HG03460 (cell line): ENCODE data around the gene SPACA4.
"Not testable (repeated sequence)": the region's sequence is repeated elsewhere in the genome, so short reads cannot be mapped to it uniquely, and the experiment has no call there.

Experiments
- ATAC-seq: cut with Tn5 transposase; IDR thresholded peaks from one replicate; pipeline ENCODE4 v1.9.1; 2021; ENCODE audit not compliant: unreplicated experiment

Gene SPACA4

GRCh38 chr19:48606463-48607358 lies at the start of gene SPACA4:
Gene SPACA4 (plus strand): TSS chr19:48606742. CDS start chr19:48606979, 237 bp downstream.
- no peak for ATAC-seq

GRCh38 chr19:48556825-48557224 lies 49.7 kb upstream of the SPACA4 start:
- no peak for ATAC-seq

- no peak for ATAC-seq
Measured at GRCh38 chr19:48558018-48558684, 48.4 kb upstream of the SPACA4 start.

- no peak for ATAC-seq
Measured at GRCh38 chr19:48560095-48560530, 46.4 kb upstream of the SPACA4 start.

GRCh38 chr19:48561412-48561811 lies 45.1 kb upstream of the SPACA4 start:
- ATAC-seq, result no peak

GRCh38 chr19:48565090-48565489 lies 41.5 kb upstream of the SPACA4 start:
- no peak for ATAC-seq

GRCh38 chr19:48568345-48568886 lies 38.1 kb upstream of the SPACA4 start:
- ATAC-seq, result no peak

- ATAC-seq, result no peak
Measured at GRCh38 chr19:48569814-48570213, 36.7 kb upstream of the SPACA4 start.

GRCh38 chr19:48571378-48572162 lies 35.0 kb upstream of the SPACA4 start:
- ATAC-seq, result no peak

- ATAC-seq, result no peak
Measured at GRCh38 chr19:48573163-48573505, 33.4 kb upstream of the SPACA4 start.

GRCh38 chr19:48575931-48576622 lies 30.5 kb upstream of the SPACA4 start:
- ATAC-seq, result no peak

- not testable (repeated sequence) for ATAC-seq
Measured at GRCh38 chr19:48577908-48578307, 28.6 kb upstream of the SPACA4 start.

GRCh38 chr19:48578891-48579290 lies 27.7 kb upstream of the SPACA4 start:
- ATAC-seq, result no peak

GRCh38 chr19:48582168-48582567 lies 24.4 kb upstream of the SPACA4 start:
- ATAC-seq, result no peak

GRCh38 chr19:48587387-48587786 lies 19.2 kb upstream of the SPACA4 start:
- no peak for ATAC-seq

GRCh38 chr19:48588670-48589401 lies 17.7 kb upstream of the SPACA4 start:
- no peak for ATAC-seq

- no peak for ATAC-seq
Measured at GRCh38 chr19:48591021-48591420, 15.5 kb upstream of the SPACA4 start.

GRCh38 chr19:48595171-48595570 lies 11.4 kb upstream of the SPACA4 start:
- ATAC-seq, result no peak

- no peak for ATAC-seq
Measured at GRCh38 chr19:48595833-48596232, 10.7 kb upstream of the SPACA4 start.

GRCh38 chr19:48596237-48596636 lies 10.3 kb upstream of the SPACA4 start:
- no peak for ATAC-seq
